Mammary epithelial cell (primary cell): ENCODE results near the gene MTMR10.

Experiments
- CTCF ChIP-seq, 2 donors: IDR thresholded peaks in 1 of 2; conservative IDR thresholded peaks in 1 of 2; 2 replicates each; pipeline ENCODE4 v1.5.1; 2011 to 2012; ENCODE audit warnings: inconsistent platforms in 2 of 2, low read length in 2 of 2, mild to moderate bottlenecking in 2 of 2, control low read depth in 1 of 2, low read depth in 1 of 2; ENCODE audit not compliant: insufficient read depth in 1 of 2; ENCODE audit errors: extremely low read depth in 1 of 2
- EZH2 ChIP-seq: IDR thresholded peaks from 2 replicates; pipeline ENCODE4 v1.6.1; 2012; ENCODE audit warnings: low read length, inconsistent platforms, borderline replicate concordance

- no peak for TF ChIP-seq CTCF (conservative IDR thresholded peaks at IDR 0.05 in 1 of 2, IDR thresholded peaks at IDR 0.05 in 1 of 2; ENCODE audit: extremely low read depth in 1 of 2, insufficient read depth in 1 of 2, low read depth in 1 of 2, low read length in 2 of 2)
- TF ChIP-seq EZH2 = no peak
Measured at GRCh38 chr15:31013863-31014607, 22.6 kb upstream of the MTMR10 start.
